CD4-positive, alpha-beta T cell (primary cell): Measurements from ENCODE around the gene CDC14A. TPM values are rescaled to one million over a fixed set of nuclear protein-coding genes. Genes with fewer than 3 reads are reported as not detected.

ENCODE experiments used
- ATAC-seq: fragments of 200-7000 bp; cut with Tn5 transposase; one replicate; pipeline ENCODE4 v1.10.0; 2022; ENCODE audit warnings: mild to moderate bottlenecking; ENCODE audit not compliant: poor library complexity
- CTCF ChIA-PET: fragments of 350-600 bp; sonication (Branson Sonifier 250); formaldehyde crosslinking; loops from one replicate; lab custom pipeline; 2021; ENCODE audit warnings: antibody characterized with exemption, inconsistent platforms; lab: Charles Lee
- POLR2A ChIA-PET: fragments of 350-600 bp; sonication (Branson Sonifier 250); formaldehyde crosslinking; loops from one replicate; lab custom pipeline; 2021; ENCODE audit warnings: antibody characterized with exemption, inconsistent platforms; lab: Charles Lee
- DNase-seq, 14 experiments: peaks; one replicate each; pipeline ENCODE4 v3.0.0-alpha.2; 2013 to 2020; ENCODE audit warnings: mixed read lengths in 2 of 14
- H3K27ac ChIP-seq, 2 donors: one replicate each; pipeline versions ENCODE4 v1.5.1 to v1.7.0; 2013; ENCODE audit warnings: low read length in 2 of 2, low read depth in 1 of 2, mild to moderate bottlenecking in 1 of 2
- H3K27me3 ChIP-seq, 2 experiments: 1 replicate in 1 of 2; 2 replicates in 1 of 2; pipeline versions ENCODE4 v1.6.1 to v1.7.0; 2013; ENCODE audit warnings: low read length in 2 of 2, control low read depth in 1 of 2, mild to moderate bottlenecking in 1 of 2, moderate library complexity in 1 of 2; ENCODE audit not compliant: insufficient read depth in 2 of 2, control insufficient read depth in 1 of 2
- H3K36me3 ChIP-seq: one replicate; pipeline ENCODE4 v1.6.1; 2013; ENCODE audit warnings: low read length, control low read depth; ENCODE audit not compliant: insufficient read depth
- H3K4me1 ChIP-seq: one replicate; pipeline ENCODE4 v1.6.1; 2013; ENCODE audit warnings: low read length, control low read depth; ENCODE audit not compliant: insufficient read depth
- H3K4me3 ChIP-seq: one replicate; pipeline ENCODE4 v1.5.1; 2013; ENCODE audit warnings: mild to moderate bottlenecking, low read length, moderate library complexity
- H3K9me3 ChIP-seq, 2 experiments: 1 replicate in 1 of 2; 2 replicates in 1 of 2; pipeline versions ENCODE4 v1.6.1 to v1.7.0; 2013; ENCODE audit warnings: low read length in 2 of 2, mild to moderate bottlenecking in 2 of 2, control low read depth in 1 of 2, moderate library complexity in 1 of 2; ENCODE audit not compliant: control insufficient read depth in 1 of 2, insufficient read depth in 1 of 2
- H3K27ac Mint-ChIP-seq: one replicate; pipeline ENCODE4 v1.8.0; 2020; ENCODE audit warnings: mixed read lengths
- H3K27me3 Mint-ChIP-seq: one replicate; pipeline ENCODE4 v1.8.0; 2021; ENCODE audit warnings: mixed read lengths
- H3K36me3 Mint-ChIP-seq: one replicate; pipeline ENCODE4 v1.8.0; 2021; ENCODE audit warnings: low read depth, mixed read lengths
- H3K4me1 Mint-ChIP-seq: one replicate; pipeline ENCODE4 v1.8.0; 2021; ENCODE audit warnings: low read depth, mixed read lengths
- H3K4me3 Mint-ChIP-seq: one replicate; pipeline ENCODE4 v1.8.0; 2020; ENCODE audit warnings: mild to moderate bottlenecking, mixed read lengths
- H3K9me3 Mint-ChIP-seq: one replicate; pipeline ENCODE4 v1.8.0; 2020; ENCODE audit warnings: mixed read lengths
- CTCF ChIP-seq: fragments of 200-600 bp; IDR thresholded peaks from one replicate; pipeline ENCODE4 v1.8.0; 2022; ENCODE audit warnings: antibody characterized with exemption, mild to moderate bottlenecking
- intact Hi-C, 2 experiments: fragments of 100-400 bp; cut with DNase I in 1 of 2; cut with micrococcal nuclease in 1 of 2; formaldehyde crosslinking; loops; one replicate each; pipeline versions ENCODE4 v1.15.1 to v1.9.0; 2023 to 2025; cut with DNase I, micrococcal nuclease
- total RNA-seq, 174 experiments: library from RNA in 2 of 174; stranded (reverse) in 2 of 174; gene quantifications; one replicate each; pipeline ENCODE4 v1.2.3 and lab custom pipeline; 2021 to 2026

Gene CDC14A
- total RNA-seq, 2 experiments from 2014 or later, result 174 to 182 TPM

- CTCF ChIA-PET, result no interaction called here
- ATAC-seq (peak; percentile 68), DNase-seq (peak in 7 of 14 experiments; percentile 7 to 72 (median 20))
- peaks cover 59% of the 10 kb centered on the region for H3K27me3 Mint-ChIP-seq
- H3K27me3 ChIP-seq, result peaks cover 12 to 22% of the 10 kb centered on the region in 2 experiments
- intact Hi-C loops, result no loop called here
- H3K4me1 ChIP-seq, result peaks cover 10% of the 10 kb centered on the region
- H3K36me3 Mint-ChIP-seq, result no peaks in the 10 kb centered on the region
- no peak overlapping the region for H3K27ac ChIP-seq
- POLR2A ChIA-PET, result interaction anchor here (0.6 kb wide), 1 partner anchor 501 kb away, joined by 3 read pairs; no protein-coding TSS in a partner anchor
- H3K4me1 Mint-ChIP-seq, result no peaks in the 10 kb centered on the region
- no peak overlapping the region for H3K4me3 ChIP-seq
- no peaks in the 10 kb centered on the region for H3K36me3 ChIP-seq
- no peaks in the 10 kb centered on the region for H3K9me3 Mint-ChIP-seq
- no peak overlapping the region for H3K4me3 Mint-ChIP-seq
- H3K9me3 ChIP-seq, result no peaks in the 10 kb centered on the region
- H3K27ac Mint-ChIP-seq, result no peak overlapping the region
- TF ChIP-seq CTCF, result peak; percentile 31
These were observed 191.3 kb downstream of the CDC14A start for GRCh38 chr1:100543640-100544039.

GRCh38 chr1:100544791-100545190 lies 192.5 kb downstream of the CDC14A start:
- intact Hi-C loops, result no loop called here
- peaks cover 65% of the 10 kb centered on the region for H3K27me3 Mint-ChIP-seq

DNA sequence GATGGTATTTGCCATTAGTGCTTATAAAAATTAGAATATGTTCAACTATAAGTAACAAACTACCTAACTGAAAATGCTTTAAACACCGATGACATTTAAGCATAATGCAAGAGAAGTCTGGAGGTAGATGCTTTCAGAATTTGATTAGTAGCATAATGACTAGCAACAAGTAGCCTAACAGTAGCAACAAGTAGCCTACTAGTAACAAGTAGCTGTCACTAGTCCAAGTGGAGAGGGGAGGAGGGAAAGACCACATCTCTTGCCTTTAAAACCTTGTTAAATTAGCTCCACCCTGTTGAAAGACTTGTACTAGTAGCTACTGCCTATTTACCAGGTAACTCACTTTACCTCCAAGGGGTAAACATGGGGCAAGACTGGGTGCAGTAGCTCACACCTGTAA lies 193.5 kb downstream of the CDC14A start:
- Histone ChIP-seq H3K4me3 (no peak overlapping the region), H3K9me3 (peaks cover 0 to 3% of the 10 kb centered on the region in 2 experiments), H3K4me1 (no peaks in the 10 kb centered on the region), H3K27me3 (peaks cover 4 to 5% of the 10 kb centered on the region in 2 experiments), H3K27ac (no peak overlapping the region), H3K36me3 (no peaks in the 10 kb centered on the region)
- Mint-ChIP-seq H3K4me3 (no peak overlapping the region), H3K4me1 (no peaks in the 10 kb centered on the region), H3K36me3 (no peaks in the 10 kb centered on the region), H3K27ac (no peak overlapping the region), H3K27me3 (peaks cover 58% of the 10 kb centered on the region), H3K9me3 (peaks cover 3% of the 10 kb centered on the region)
- DNase-seq (no peak), ATAC-seq (no peak)
- TF ChIP-seq CTCF, result no peak
- ChIA-PET CTCF (no interaction called here), POLR2A (no interaction called here)
- intact Hi-C loops, result no loop called here

More at GRCh38 chr1:100544791-100545190, 192.5 kb downstream of the CDC14A start:
- no peaks in the 10 kb centered on the region for H3K36me3 Mint-ChIP-seq
- no peaks in the 10 kb centered on the region for H3K4me1 Mint-ChIP-seq
- no peak for ATAC-seq
- Histone ChIP-seq H3K27me3 (peaks cover 6 to 16% of the 10 kb centered on the region in 2 experiments), H3K9me3 (no peaks in the 10 kb centered on the region), H3K4me1 (peaks cover 4% of the 10 kb centered on the region), H3K4me3 (no peak overlapping the region), H3K36me3 (no peaks in the 10 kb centered on the region), H3K27ac (no peak overlapping the region)
- POLR2A ChIA-PET, result no interaction called here
- H3K4me3 Mint-ChIP-seq, result no peak overlapping the region
- no peak for TF ChIP-seq CTCF
- H3K9me3 Mint-ChIP-seq, result no peaks in the 10 kb centered on the region
- H3K27ac Mint-ChIP-seq, result no peak overlapping the region
- CTCF ChIA-PET, result no interaction called here
- no peak for DNase-seq
